Natural killer cell (primary cell): ENCODE data around the gene VPS13A. TPM values are rescaled to one million over a fixed set of nuclear protein-coding genes. Genes with fewer than 3 reads are reported as not detected.

Source experiments
- ATAC-seq, 3 donors: fragments of 150-1000 bp in 2 of 3; fragments of 200-7000 bp in 1 of 3; cut with Tn5 transposase; 1 replicate in 1 of 3; 2 replicates in 2 of 3; pipeline ENCODE4 v1.10.0; 2021; ENCODE audit warnings: mild to moderate bottlenecking in 2 of 3, moderate library complexity in 2 of 3
- DNase-seq, 2 donors: peaks; one replicate each; pipeline versions ENCODE4 v3.0.0 to v3.0.0-alpha.2; 2013 to 2021; ENCODE audit warnings: mixed read lengths in 1 of 2
- H3K27ac ChIP-seq: one replicate; pipeline ENCODE4 v1.5.1; 2013; ENCODE audit warnings: mild to moderate bottlenecking, low read length
- H3K27me3 ChIP-seq: one replicate; pipeline ENCODE4 v1.6.1; 2013; ENCODE audit warnings: low read length; ENCODE audit not compliant: control insufficient read depth, insufficient read depth
- H3K36me3 ChIP-seq: one replicate; pipeline ENCODE4 v1.6.1; 2013; ENCODE audit warnings: low read length; ENCODE audit not compliant: control insufficient read depth, insufficient read depth
- H3K4me1 ChIP-seq: one replicate; pipeline ENCODE4 v1.6.1; 2013; ENCODE audit warnings: low read length; ENCODE audit not compliant: control insufficient read depth, insufficient read depth
- H3K4me3 ChIP-seq: one replicate; pipeline ENCODE4 v1.5.1; 2013; ENCODE audit warnings: low read length
- H3K9me3 ChIP-seq: one replicate; pipeline ENCODE4 v1.6.1; 2013; ENCODE audit warnings: low read length; ENCODE audit not compliant: control insufficient read depth, insufficient read depth
- H3K27ac Mint-ChIP-seq, 2 donors: one replicate each; pipeline ENCODE4 v1.8.0; 2022; ENCODE audit warnings: mild to moderate bottlenecking in 2 of 2, mixed read lengths in 2 of 2, moderate library complexity in 1 of 2
- H3K27me3 Mint-ChIP-seq, 2 donors: one replicate each; pipeline ENCODE4 v1.8.0; 2022; ENCODE audit warnings: low read depth in 2 of 2, mixed read lengths in 2 of 2
- H3K36me3 Mint-ChIP-seq: one replicate; pipeline ENCODE4 v1.8.0; 2022; ENCODE audit warnings: mixed read lengths
- H3K4me1 Mint-ChIP-seq, 2 donors: one replicate each; pipeline ENCODE4 v1.8.0; 2022; ENCODE audit warnings: mixed read lengths in 2 of 2
- H3K4me3 Mint-ChIP-seq: one replicate; pipeline ENCODE4 v1.8.0; 2022; ENCODE audit warnings: mild to moderate bottlenecking, moderate library complexity, mixed read lengths
- H3K9me3 Mint-ChIP-seq, 2 donors: one replicate each; pipeline ENCODE4 v1.8.0; 2022; ENCODE audit warnings: mixed read lengths in 2 of 2
- CTCF ChIP-seq: fragments of 200-600 bp; IDR thresholded peaks from one replicate; pipeline ENCODE4 v1.8.0; 2022; ENCODE audit warnings: antibody characterized with exemption
- WGBS: methylation state at CpG from one replicate; pipeline ENCODE4 v1.1.7; 2013; ENCODE audit warnings: missing lambda C conversion rate; ENCODE audit not compliant: insufficient coverage; 5-methylcytosine and 5-hydroxymethylcytosine counted together
- intact Hi-C: fragments of 100-400 bp; cut with micrococcal nuclease; formaldehyde crosslinking; loops from one replicate; pipeline ENCODE4 v1.14.2; 2022
- total RNA-seq, 4 donors: library from RNA; stranded (reverse); fragments of 120-200 nt in 1 of 4; gene quantifications; one replicate each; pipeline versions ENCODE4 v1.2.3 to v1.2.4, GENCODE V29; 2013 to 2022

VPS13A gene
- total RNA-seq, 3 donors from 2014 or later (not counting 1 experiment from before 2014, with no cell fraction given), result 54.7 to 74.2 (median 70.4) TPM

DNA sequence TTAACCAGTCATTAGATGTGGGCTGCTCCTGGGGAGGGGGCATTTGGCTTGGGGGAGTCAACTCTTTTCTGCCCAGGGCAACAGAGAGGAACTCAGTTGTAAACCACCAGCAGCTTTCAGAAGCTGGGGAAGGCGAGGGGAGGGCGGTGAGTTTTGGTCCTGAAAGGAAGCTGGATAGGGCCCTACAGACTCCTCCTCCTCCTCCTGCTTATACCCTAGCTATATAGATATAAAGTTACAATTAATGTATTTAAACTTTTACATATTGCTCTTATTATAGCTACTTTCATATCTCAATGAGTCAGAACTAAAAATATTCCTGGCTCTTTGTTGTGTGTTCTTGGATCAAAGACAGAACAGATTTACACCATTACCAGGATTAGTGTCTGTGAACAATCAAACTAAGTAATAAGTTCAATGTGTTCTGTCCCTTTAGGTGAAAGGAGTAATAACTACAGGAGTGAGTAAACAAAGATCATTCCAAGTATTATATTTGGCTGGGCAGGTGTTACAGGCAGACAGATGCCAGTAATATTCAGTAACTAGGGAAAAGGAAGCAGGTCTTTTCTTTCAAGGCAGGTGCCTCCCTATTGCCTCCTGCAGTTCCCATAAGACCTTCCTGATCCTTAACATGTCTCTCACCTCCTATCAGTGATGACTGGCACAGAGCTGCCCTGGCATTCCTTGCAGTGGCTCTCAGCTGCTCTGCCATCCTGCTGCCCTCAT is 20.5 kb upstream of the VPS13A start:
- Mint-ChIP-seq H3K27ac (no peak overlapping the region), H3K27me3 (peaks cover 21 to 38% of the 10 kb centered on the region in 2 donors), H3K9me3 (no peaks in the 10 kb centered on the region), H3K4me3 (no peak overlapping the region), H3K4me1 (no peaks in the 10 kb centered on the region), H3K36me3 (no peaks in the 10 kb centered on the region)
- Histone ChIP-seq H3K27ac (no peak overlapping the region), H3K27me3 (no peaks in the 10 kb centered on the region), H3K9me3 (no peaks in the 10 kb centered on the region), H3K4me3 (no peak overlapping the region), H3K4me1 (no peaks in the 10 kb centered on the region), H3K36me3 (no peaks in the 10 kb centered on the region)
- intact Hi-C loops, result no loop called here
- no CpG with 5 or more reads among the region's 2 CpGs for WGBS
- ATAC-seq, result no peak
- no peak for TF ChIP-seq CTCF
- no peak for DNase-seq

- Histone ChIP-seq H3K4me1 (no peaks in the 10 kb centered on the region), H3K36me3 (no peaks in the 10 kb centered on the region), H3K9me3 (no peaks in the 10 kb centered on the region), H3K27ac (no peak overlapping the region), H3K27me3 (no peaks in the 10 kb centered on the region), H3K4me3 (no peak overlapping the region)
- DNase-seq (no peak), ATAC-seq (no peak)
- Mint-ChIP-seq H3K27ac (no peak overlapping the region), H3K36me3 (no peaks in the 10 kb centered on the region), H3K9me3 (no peaks in the 10 kb centered on the region), H3K4me3 (no peak overlapping the region), H3K27me3 (peaks cover 15 to 32% of the 10 kb centered on the region in 2 donors), H3K4me1 (no peaks in the 10 kb centered on the region)
- TF ChIP-seq CTCF, result no peak
- intact Hi-C loops, result no loop called here
- 80% methylated on average over 6 of the region's 6 CpGs for WGBS
These were observed 18.4 kb upstream of the VPS13A start for GRCh38 chr9:77158772-77159513.

DNA sequence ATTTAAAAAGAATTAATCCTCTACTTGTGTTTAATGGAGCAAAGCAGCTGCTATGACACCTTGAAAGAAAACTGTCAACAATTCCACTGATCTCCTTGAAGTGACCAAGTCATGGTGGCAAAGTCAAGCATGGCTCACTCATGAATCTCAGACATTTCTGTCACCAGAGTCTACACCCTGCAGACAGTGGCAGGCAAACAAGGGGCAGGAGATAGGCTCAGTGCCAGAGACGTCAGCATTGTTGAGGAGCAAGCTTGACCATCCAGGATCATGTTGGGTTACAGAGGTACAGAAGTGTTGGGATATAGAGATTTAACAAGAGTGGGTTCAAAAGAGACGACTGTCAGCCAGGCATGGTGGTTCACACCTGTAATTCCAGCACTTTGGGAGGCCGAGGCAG is 16.1 kb upstream of the VPS13A start:
- H3K36me3 ChIP-seq, result no peaks in the 10 kb centered on the region
- H3K9me3 ChIP-seq, result no peaks in the 10 kb centered on the region
- ATAC-seq (no peak), DNase-seq (no peak)
- H3K4me1 ChIP-seq, result no peaks in the 10 kb centered on the region
- peaks cover 12 to 32% of the 10 kb centered on the region in 2 donors for H3K27me3 Mint-ChIP-seq
- intact Hi-C loops, result loop anchor here (10.0 kb wide), 1 partner anchor 64 kb away; no protein-coding TSS in a partner anchor
- H3K4me1 Mint-ChIP-seq, result no peaks in the 10 kb centered on the region
- WGBS, result 74% methylated on average over 3 of the region's 3 CpGs
- H3K36me3 Mint-ChIP-seq, result no peaks in the 10 kb centered on the region
- TF ChIP-seq CTCF, result no peak
- H3K27ac ChIP-seq, result no peak overlapping the region
- no peaks in the 10 kb centered on the region for H3K27me3 ChIP-seq
- no peak overlapping the region for H3K4me3 ChIP-seq
- H3K27ac Mint-ChIP-seq, result no peak overlapping the region
- no peak overlapping the region for H3K4me3 Mint-ChIP-seq
- H3K9me3 Mint-ChIP-seq, result no peaks in the 10 kb centered on the region
